H54 (cell line): ENCODE data around the gene ACADS.

ENCODE experiments used
- DNase-seq: peaks from one replicate; pipeline ENCODE4 v3.0.0; 2011; ENCODE audit warnings: low spot score, mixed read lengths; ENCODE audit not compliant: insufficient read length
- FAIRE-seq: peaks from 3 replicates; lab custom pipeline; 2011; peaks lifted over from hg19 to GRCh38; lab: Jason Lieb, UNC
- POLR2A ChIP-seq: IDR thresholded peaks from 2 replicates; pipeline ENCODE4 v1.6.1; 2011; ENCODE audit warnings: low read depth, mild to moderate bottlenecking, low read length

ACADS gene, protein sequence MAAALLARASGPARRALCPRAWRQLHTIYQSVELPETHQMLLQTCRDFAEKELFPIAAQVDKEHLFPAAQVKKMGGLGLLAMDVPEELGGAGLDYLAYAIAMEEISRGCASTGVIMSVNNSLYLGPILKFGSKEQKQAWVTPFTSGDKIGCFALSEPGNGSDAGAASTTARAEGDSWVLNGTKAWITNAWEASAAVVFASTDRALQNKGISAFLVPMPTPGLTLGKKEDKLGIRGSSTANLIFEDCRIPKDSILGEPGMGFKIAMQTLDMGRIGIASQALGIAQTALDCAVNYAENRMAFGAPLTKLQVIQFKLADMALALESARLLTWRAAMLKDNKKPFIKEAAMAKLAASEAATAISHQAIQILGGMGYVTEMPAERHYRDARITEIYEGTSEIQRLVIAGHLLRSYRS

DNA sequence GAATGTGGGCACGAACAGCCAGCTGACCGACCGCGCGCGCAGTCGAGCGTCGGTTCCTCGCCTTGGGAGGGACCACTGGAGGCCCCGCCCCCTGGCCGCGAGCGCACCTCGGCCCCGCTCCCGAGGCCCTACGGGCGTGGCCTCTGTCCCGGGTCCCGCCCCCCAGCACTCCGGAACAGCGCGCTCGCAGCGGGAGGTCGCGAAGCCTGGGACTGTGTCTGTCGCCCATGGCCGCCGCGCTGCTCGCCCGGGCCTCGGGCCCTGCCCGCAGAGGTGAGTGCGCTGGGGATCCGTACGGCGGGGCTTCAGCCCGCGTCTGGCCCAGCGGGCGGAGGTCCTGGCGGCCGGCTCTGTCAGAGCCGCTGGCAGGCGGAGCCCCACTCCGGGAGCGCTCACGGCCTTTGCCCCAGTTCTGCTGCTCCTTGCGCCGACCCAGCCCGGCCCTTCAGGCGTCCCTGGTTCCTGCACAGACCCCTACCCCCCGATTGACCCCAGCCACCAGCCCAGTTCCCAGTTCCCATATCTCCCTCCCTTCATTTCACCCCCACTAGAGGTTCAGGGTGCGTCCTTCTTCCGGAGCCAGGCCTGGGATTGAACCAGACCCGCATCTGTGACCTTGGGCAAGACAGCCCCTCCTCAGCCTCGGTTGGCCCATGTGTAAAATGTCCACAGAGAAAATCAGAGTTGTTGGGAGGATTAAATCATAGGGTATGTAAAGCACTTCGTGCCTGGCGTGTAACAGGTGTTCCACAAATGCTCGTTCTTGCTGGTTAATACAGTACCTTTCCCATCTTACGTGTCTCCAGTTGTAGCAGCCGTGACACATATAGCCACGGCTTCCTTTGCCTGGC lies at the start of gene ACADS:
Gene ACADS (plus strand): TSS at position 168 of the 851 bp plus-strand sequence. CDS start 60 bp downstream, at position 228.
- TF ChIP-seq POLR2A, result peak; percentile 58
- DNase-seq (peak; percentile 80), FAIRE-seq (no peak)

DNA sequence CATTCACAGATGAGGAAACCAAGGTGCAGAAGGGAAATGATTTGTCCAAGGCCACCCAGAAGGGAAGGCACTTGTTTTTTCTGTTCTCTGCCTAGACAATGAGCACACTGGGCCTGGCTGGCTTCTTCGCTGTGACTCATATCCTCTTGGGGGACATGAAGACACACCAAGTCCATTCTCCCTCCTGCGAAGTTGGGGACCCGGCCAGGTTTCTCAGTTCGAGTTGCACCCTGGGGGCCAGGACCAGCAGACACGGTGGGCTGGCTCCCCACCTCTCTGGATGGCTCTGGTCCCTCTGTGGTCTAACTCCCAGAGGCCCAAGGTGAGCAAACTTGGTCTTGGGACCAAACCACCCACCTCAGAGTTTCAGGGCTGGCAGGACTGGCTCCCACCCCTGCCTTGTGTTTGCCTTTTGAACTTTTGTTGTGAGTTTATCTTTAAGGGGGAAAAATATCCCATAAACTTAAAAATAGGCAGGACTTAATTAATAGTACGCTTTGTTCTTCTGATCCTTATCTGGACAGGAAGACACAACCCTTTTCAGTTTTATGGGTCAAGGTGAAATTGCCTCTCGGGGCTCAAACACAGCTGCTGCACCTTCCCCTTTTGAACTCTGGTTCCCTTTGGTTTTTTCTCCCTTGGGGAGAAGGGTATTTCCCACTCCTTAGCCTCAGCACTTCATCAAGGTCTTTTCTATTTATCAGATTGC lies 47.7 kb upstream of the ACADS start:
- DNase-seq, result peak; percentile 40
- no peak for TF ChIP-seq POLR2A
- peak; percentile 11 for FAIRE-seq

DNA sequence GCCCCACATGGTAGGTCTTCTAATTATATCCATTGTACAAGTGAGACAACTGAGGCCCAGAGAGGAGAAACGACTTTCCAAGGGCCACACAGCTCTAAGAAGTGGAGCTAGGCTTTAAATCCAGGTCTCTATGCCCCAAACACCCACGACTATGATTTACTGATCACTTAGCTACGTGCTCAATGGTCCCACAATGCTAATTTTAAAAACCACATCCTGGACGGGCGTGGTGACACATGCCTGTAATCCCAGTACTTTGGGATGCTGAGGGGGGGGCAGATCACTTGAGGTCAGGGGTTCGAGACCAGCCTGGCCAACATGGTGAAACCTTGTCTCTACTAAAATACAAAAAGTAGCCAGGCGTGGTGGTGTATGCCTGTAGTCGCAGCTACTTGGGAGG lies 47.1 kb upstream of the ACADS start:
- FAIRE-seq (no peak), DNase-seq (no peak)
- no peak for TF ChIP-seq POLR2A

DNA sequence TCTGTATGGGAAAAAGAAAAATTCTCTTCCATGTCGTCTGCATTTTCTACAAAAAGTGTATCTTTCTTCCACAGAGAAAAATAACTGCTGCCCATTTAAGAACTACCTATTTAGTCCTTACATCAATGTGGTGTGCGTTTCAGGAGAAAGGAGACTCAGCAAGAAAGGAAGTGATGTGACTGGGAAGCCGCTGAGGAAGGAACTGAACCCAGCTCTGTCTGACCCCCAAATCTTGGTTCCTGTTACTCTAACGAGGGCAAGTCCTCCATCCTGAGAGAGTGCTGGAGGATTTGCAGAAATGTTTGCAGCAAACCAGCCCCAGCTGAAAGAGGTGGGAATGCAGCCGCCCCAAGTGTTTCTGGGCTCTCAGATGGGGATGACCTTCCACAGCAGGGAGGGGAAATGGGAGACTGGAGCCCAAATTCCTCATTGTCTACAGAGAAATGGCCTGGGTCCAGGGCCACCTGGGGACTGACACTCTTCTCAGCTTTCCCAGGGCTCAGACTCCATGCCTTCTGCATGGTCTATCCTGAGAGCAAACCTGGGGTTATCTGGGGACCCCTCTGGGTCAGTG lies 45.4 kb upstream of the ACADS start:
- FAIRE-seq (no peak), DNase-seq (no peak)
- no peak for TF ChIP-seq POLR2A

DNA sequence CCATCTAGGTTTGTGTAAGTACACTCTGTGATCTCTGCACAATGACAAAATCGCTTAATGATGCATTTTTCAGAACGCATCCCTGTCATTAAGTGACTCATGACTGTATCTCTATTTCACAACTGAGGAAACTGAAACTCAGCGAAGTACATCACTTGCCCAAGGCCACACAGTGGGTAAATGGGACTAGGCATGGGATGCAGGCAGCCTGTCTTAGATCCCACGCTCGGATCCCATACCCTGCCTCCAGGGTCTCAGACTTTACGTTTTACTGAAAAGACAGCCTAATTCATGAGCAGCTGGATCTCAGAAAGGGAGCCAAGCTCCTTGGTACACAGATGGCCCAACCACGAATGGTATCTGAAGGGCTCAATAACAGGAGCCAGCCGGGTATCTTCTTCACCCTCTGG lies 41.1 kb upstream of the ACADS start:
- no peak for TF ChIP-seq POLR2A
- no peak for DNase-seq
- no peak for FAIRE-seq

DNA sequence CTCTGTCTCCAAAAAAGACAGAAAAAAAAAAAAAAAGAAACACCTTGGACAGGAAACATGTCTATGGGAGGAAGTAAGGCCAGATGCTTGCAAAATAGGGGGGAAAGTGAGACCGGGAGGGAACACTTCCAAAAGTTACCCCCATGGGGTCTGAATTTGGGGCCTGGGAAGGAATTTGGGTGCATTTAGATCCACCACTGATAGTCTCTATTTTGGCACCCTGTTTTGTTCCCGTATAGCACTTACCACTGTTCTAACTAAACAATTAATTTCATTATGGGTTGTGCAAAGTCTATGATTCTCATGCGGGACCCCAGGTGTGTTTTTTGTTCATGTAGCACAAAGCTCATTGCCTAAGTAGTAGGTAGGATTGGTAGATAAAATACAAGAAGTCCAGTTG lies 40.1 kb upstream of the ACADS start:
- no peak for TF ChIP-seq POLR2A
- no peak for FAIRE-seq
- no peak for DNase-seq

DNA sequence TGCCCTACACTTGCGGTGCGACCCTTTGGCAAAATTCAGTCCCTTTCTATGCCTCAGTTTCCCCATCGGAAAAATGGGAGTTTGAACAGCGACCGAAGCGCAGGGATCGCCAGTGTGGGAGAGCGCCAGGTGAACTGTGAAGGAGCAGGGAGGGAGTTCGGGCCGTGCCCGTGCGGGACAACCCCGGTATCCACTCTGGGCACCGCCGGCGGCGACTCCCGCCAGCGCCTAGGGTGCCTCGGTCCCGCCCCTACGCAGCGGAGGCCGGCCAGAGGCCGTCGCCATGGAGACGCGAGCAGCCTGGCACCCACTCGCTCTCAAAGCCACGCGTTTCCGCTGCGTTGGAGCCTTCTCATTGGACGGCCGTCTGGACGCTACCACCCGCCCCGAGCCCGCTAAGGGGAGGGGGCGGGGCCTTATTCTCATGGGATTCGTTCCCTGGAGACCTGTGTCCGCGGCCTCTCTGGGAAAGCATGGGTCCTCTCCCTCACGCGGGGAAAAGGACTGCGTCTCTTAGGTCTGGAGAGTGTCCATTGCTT lies 39.4 kb upstream of the ACADS start:
- peak; percentile 75 for FAIRE-seq
- DNase-seq, result peak; percentile 93
- TF ChIP-seq POLR2A, result peak; percentile 94

DNA sequence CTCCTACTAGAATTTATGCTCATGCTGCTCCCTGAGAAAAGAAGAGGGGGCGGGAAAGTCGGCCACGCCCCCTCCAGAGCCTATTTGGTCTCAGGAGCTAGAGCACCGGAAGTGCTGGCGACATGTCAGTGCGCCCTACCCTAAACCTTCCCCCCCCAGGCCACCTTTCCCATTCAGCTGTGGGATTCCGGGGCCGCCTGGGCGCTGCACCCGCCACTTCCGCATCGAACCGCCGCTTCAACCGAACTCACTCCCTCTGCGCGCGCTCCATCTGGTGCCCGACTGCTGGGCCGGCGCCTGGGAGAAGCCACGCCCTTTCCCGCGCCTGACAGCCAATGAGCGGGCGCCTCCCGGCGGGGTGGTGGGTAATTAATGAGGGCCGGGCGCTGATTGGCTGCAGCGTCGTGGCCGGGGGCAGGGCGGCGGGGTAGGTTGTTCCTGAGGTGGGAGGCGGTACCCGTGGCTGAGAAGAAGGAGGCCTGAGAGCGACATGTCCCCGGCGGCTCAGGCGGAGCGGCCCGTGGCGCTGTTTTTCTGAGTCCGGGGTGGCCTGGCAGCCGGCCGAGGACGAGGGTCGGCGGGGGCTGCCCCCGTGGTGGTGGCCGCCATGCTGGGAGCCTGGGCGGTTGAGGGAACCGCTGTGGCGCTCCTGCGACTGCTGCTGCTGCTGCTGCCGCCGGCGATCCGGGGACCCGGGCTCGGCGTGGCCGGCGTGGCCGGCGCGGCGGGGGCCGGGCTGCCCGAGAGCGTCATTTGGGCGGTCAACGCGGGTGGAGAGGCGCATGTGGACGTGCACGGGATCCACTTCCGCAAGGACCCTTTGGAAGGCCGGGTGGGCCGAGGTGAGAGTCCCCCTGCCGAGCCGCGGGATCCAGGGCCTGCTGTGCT lies 38.7 kb upstream of the ACADS start, which contains the start of gene MLEC:
Gene MLEC (plus strand): TSS at position 460 of the 888 bp plus-strand sequence. CDS start 148 bp downstream, at position 608.
- DNase-seq (peak; percentile 95), FAIRE-seq (no peak)
- TF ChIP-seq POLR2A, result peak; percentile 88

DNA sequence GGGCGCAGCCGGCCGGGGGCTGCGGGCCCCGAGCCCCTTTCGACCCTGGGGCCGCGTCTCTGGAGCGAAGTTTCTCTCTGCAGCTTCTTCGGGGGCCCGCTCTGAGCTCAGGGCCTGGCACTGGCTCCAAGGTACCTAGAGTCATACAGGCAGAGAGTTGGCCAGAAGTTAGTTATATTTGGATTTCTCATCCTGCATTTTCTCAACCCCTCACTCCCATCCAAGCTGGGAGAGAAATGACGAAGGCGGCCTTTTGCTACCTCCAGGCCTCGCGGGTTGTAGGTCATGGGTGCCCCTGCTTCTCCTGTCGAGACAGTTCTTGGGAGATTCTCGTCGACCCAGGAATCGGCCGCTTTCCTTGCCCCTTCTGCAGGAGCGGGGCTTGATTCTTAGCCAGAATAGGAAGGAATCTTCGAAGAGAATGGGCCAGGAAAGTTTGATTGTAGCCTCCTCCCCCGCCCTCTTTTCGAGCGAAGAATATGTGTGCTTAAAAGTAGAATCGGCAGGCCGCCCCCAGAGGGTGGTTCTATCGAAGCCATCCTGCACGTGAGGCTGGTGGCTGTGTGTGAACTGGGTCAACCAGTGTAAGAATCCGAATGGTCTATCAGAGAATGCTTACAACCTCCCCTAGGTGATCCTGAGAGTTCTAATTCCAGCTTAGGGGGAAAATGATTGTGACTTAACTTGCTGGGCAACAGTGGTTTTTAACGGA lies 37.9 kb upstream of the ACADS start:
- TF ChIP-seq POLR2A, result no peak
- FAIRE-seq (no peak), DNase-seq (no peak)

DNA sequence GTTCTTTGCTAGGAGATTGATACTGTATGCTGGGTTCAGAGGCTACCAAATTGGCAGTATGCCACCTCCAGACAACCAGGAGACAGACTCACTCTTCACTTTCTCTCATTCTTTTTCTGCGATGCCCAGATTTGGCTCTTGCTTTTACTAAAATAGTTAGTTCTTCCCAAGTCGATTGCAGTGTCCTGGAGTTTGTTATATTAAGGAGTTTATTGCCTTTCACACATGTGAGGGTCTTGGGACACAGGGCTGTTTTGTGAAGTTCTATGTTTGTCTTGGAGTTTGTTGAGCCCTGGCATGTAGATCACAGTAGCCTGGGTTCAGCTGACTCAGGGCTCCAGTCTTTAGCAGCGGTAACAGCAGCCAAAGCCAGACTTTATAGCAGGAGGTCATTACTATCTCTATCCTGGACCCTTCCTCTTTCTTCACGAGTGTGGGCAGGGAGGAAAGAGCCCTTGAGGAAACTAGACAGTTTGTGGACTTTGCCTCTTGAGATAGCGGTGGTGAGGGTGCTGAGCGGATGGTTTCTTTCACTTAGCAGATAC lies 37.0 kb upstream of the ACADS start:
- FAIRE-seq (no peak), DNase-seq (no peak)
- no peak for TF ChIP-seq POLR2A

DNA sequence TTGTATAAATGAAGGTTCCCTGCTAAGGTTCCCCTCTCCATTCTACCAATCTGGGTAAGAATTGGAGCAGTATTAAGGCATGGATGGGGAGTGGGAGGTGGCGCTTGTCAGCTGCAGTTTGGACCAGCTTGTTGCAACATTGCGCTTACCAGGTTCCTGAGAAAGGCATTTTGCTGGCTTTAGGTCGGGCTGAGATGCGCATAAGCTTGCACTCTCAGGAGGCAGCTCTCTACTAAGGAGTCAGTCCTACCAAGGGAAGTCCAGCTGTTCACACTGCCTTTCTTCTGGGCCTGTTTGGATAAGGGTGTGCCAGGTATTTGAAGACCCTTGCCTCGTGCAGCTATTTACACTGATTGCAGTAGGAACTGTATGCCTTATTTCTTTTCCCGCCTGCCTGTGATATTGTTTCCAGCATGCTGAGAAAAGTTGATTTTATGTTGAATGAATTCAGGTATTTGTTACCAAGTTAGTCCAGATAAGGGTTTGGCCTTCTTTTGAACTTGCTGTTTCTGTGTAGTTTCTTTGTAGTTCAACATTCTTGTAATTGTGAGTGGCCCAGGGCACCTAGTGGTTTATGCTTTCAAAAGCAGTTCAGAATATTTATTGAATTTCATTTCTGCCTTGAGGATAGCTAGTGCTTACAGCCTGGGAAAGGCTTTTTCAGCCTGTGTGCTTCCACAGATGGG lies 36.1 kb upstream of the ACADS start:
- no peak for TF ChIP-seq POLR2A
- no peak for DNase-seq
- no peak for FAIRE-seq
